NOMO-1 treated with dmso at 0.1 percent for 144 hours (cell line): ENCODE data around the gene FAAH2.
"Not testable (repeated sequence)": the region's sequence is repeated elsewhere in the genome, so short reads cannot be mapped to it uniquely, and the experiment has no call there.

Source experiments
- DNase-seq: peaks from one replicate; lab custom pipeline; 2025; ENCODE audit not compliant: unreplicated experiment; lab: John Stamatoyannopoulos, UW

FAAH2 gene, protein sequence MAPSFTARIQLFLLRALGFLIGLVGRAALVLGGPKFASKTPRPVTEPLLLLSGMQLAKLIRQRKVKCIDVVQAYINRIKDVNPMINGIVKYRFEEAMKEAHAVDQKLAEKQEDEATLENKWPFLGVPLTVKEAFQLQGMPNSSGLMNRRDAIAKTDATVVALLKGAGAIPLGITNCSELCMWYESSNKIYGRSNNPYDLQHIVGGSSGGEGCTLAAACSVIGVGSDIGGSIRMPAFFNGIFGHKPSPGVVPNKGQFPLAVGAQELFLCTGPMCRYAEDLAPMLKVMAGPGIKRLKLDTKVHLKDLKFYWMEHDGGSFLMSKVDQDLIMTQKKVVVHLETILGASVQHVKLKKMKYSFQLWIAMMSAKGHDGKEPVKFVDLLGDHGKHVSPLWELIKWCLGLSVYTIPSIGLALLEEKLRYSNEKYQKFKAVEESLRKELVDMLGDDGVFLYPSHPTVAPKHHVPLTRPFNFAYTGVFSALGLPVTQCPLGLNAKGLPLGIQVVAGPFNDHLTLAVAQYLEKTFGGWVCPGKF

DNA sequence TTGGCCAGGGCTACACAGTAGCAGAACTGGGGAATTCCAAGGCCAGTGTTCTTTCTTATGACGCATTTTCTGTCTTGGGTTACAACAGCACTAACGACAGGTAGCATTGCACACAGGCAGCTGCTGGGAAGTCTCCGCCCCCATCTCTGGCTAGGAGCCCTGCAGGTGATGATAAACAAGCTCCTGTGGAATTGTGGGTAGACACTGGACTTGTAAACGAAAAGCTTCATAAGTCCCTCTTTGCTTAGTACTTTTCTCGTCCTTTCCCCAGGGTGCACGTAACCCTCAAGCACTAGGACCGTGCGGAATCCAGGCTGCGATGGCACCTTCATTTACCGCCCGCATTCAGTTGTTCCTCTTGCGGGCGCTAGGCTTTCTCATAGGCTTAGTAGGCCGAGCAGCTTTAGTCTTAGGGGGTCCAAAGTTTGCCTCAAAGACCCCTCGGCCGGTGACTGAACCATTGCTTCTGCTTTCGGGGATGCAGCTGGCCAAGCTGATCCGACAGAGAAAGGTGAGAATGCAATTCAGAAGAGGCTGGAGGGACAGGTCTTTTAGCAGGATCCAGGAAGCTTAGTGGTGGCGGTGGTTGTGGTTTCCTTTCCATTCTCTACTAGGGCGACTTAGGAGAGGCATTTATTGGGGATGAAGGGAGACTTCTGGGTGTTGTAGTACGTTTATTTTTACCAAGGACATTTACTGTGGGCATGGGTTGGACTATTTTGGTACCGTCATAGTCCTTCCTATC is at the start of gene FAAH2:
Gene FAAH2 (plus strand): TSS at position 200 of the 745 bp plus-strand sequence. CDS start 120 bp downstream, at position 320.
- DNase-seq: no peak

GRCh38 chrX:57241967-57242366 is 44.5 kb upstream of the FAAH2 start:
- no peak for DNase-seq

DNA sequence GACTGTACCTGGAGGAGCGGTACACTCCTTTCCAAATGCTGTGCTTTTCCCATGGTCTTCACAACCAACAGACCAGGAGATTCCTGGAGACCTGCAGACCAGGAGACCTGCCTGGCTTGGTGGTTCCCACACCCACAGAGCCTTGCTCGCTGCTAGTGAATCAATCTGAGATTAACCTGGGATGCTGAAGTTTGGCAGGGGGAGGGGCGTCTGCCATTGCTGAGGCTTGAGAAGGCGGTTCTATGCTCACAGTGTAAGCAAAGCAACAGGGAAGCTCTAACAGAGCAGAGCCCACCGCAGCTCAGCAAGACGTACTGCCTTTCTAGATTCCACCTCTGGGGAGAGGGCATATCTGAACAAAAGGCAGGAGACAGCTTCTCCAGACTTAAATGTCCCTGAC is 34.5 kb upstream of the FAAH2 start:
- DNase-seq: no peak

- no peak for DNase-seq
Measured at GRCh38 chrX:57265126-57265525, 21.4 kb upstream of the FAAH2 start.

DNA sequence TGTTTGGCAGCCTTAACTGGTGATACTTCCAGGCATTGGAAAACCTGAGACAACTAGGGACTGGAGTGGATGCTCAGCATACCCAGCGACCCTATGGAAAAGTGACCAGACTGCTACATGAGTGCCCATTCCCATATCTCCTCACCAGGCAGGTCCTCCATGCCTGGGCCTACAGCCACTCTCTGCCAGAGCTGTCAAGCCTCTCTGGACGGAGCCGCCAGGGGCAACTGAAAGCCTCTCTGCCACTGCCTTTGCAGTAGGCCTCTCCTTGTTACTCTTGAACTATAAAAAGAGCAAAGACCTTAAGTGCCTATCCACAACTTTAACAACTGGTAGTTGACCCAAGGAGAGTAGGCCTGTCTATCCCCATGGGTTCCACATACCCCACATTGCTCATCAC is 20.2 kb upstream of the FAAH2 start:
- no peak for DNase-seq

DNA sequence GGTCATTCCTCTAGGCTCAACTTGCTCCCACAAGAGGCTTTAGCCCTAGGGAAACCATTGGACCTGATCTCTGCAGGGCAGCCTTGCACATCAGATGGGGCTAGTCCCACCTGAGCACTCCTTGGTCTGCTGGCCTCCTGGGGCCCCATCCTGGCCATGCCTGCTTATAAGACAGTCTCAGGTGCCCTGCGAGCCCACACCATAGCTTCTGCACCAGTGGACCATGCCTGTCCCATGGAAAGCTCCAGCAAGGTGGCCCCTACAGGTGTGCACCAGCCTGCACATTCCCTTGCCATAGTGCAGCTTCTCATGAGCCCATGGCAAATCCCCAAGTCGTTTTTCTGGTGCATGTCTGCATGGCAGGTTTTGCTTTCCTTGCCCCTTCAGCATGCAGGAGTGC is 19.6 kb upstream of the FAAH2 start:
- DNase-seq: no peak

GRCh38 chrX:57267308-57267707 is 19.2 kb upstream of the FAAH2 start:
- no peak for DNase-seq

GRCh38 chrX:57270980-57271379 is 15.5 kb upstream of the FAAH2 start:
- DNase-seq: no peak

DNA sequence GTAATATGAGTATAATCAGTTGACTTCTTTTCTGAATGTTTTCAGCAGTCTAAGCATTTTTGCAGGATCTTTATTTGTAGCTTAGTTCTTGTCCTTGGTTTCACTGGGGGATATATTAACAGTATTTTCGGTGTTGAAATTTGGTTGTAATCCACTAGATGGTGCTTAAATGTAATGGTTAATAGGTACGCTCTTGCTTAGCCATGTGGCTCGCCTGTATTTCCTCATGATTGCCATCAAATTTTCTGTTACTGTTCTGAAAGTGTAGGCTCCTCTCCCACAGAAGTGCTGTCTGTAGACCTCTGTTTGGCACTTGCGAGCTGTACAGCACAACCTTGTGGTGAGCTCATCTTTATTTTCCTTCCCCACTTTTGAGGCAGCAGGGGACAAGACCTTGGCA is 3.9 kb upstream of the FAAH2 start:
- no peak for DNase-seq

DNA sequence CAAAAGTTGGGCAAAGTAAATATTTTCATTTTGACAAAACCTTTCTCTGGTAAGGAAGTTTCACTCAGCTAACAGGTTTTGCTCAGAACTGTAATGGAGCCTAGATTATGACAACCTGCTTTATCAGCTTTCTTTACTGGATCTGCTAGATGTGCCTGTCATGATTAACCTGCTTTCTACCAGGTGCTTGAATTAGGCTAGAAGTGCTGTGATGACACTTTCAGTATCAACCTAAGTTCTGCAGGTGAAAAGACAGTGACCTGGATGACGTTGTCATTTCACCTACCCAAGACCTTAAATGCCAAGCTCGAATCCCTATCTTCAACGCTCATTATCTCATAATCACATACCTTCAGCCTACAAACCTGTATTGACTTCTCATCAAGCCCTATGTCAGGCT is 1.5 kb upstream of the FAAH2 start:
- no peak for DNase-seq

DNA sequence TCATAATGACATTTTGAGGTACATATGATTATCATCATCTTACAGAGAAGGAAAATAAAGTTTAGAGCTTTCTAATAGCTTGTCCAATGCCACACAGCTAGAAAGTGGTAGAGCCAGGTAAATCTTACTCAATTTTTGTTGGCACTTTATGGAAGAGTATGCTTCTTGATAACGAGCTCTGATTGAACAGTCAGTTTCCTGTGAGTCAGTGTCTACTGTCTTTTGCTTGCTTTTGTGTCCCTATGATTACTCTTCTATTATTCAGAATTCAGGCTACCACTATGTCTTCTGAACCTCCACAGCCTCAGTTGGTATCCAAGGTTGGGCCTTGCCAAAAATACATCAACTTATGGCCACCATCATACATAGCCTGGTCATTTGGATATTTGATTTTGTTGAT is 2.6 kb downstream of the FAAH2 start:
- DNase-seq: no peak

DNA sequence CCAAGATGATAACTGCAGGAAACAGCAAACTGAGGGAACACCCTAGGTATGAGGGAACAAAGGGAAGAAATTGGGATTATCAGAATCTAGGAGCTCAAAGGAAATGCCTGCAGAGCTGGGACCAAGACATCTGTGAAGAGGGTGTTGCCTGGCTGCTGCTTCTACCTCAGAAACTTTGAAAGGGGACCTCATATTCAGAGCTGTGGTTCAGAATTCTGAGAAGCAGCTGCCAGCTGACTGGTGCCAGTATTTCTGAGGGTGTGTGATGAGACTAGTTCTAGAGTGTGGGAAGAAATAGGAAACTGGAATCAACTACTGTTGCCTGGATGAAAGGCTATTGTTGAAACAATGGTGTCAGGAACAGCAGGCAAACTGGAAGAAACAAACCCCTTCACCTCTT is 8.5 kb downstream of the FAAH2 start:
- no peak for DNase-seq

DNA sequence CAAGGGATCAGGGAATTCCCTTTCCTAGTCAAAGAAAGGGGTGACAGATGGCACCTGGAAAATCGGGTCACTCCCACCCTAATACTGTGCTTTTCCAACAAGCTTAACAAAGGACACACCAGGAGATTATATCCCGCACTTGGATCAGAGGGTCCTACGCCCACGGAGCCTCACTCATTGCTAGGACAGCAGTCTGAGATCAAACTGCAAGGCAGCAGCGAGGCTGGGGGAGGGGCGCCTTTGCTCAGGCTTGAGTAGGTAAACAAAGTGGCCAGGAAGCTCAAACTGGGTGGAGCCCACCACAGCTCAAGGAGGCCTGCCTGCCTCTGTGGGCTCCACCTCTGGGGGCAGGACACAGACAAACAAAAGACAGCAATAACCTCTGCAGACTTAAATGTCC is 9.2 kb downstream of the FAAH2 start:
- not testable (repeated sequence) for DNase-seq

DNA sequence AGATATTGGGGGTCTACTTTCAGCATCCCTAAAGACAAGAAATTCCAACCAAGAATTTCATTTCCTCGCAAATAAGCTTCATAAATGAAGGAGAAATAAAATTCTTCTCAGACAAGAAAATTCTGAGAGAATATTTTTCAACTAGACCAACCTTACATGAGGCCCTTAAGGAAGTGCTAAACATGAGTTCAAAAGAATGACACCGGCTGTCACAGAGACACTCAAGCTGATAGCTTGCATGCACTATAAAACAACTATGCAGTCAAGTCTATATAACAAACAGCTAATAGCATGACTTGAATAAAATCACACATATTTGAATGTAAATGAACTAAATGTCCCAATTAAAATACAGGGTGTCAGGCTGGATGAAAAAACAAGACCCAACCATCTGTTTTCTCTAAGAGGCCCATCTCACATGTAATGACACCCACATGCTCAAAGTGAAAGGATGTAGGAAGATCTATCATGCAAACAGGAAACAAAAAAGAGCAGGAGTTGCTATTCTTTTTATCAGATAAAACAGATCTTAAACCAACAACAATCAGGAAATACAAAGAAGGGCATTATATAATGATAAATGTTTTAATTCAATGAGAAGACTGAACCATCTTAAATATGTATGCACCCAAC is 27.2 kb downstream of the FAAH2 start:
- DNase-seq: no peak

GRCh38 chrX:57329008-57329407 is 42.5 kb downstream of the FAAH2 start:
- DNase-seq: no peak

DNA sequence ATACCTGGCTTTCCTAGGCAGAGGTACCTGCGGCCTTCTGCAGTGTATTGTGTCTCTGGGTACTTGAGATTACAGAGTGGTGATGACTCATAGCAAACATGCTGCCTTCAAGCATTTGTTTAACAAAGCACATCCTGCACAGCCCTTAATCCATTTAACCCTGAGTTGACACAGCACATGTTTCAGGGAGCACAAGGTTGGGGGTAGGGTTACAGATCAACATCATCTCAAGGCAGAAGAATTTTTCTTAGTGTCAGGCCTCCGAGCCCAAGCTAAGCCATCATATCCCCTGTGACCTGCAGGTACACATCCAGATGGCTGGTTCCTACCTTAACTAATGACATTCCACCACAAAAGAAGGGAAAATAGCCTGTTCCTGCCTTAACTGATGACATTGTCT is 49.3 kb downstream of the FAAH2 start:
- DNase-seq: not testable (repeated sequence)

DNA sequence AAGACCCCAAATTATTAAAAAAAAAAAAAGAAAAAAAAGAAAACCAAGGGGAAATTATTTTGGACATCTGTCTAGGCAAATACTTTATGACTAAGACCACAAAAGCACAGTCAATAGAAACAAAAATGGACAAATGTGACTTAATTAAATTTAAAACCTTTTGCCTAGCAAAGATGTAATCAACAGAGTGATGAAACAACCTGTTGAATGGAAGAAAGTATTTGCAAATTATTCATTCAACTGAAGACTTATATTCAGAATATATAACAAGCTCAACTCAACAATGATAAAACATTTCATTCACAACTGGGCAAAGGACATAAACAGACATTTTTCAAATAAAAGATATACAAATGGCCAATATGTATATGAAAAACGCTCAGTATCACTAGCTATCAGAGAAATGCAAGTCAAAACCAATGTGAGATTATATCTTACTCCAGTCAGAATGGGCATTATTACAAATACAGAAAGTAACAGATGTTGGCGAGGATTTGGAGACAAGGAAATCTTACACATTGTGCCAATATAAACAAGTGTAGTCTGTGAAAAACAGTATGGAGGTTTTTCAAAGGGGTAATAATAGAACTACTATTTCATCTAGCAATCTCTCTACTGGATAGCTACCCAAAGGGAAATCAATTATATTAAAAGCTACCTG is 67.1 kb downstream of the FAAH2 start:
- no peak for DNase-seq

- DNase-seq: no peak
Measured at GRCh38 chrX:57364145-57364544, 77.6 kb downstream of the FAAH2 start.

GRCh38 chrX:57366430-57366829 is 79.9 kb downstream of the FAAH2 start:
- no peak for DNase-seq

DNA sequence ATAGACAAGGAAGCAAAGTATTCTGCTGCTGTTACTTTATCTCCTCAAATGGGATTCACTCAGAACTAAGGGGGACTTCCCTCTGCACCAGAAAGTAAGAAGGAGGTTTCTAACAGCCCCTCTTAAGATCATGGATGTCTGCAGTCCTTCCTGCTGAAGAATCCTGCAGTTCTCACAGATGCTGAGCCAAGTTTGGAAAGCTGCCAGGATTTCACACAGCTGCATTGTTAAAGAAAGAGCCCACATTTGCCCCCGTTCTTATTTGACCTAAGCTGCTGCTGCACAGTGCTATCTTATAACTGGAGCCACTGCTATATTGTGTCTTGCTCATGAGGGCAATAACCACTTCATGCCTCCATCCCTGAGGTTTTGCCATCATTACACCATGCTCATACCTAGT is 81.1 kb downstream of the FAAH2 start:
- no peak for DNase-seq

GRCh38 chrX:57368158-57368557 is 81.7 kb downstream of the FAAH2 start:
- DNase-seq: no peak
